H1 (cell line): Measurements from ENCODE around the gene FBXW2. TPM values are rescaled to one million over a fixed set of nuclear protein-coding genes. Genes with fewer than 3 reads are reported as not detected.

Experiments
- BCL11A ChIP-seq, 2 experiments: IDR thresholded peaks; one replicate each; pipeline ENCODE4 v1.6.1; 2011; ENCODE audit warnings: low read depth in 2 of 2, low read length in 2 of 2, mild to moderate bottlenecking in 2 of 2
- NANOG ChIP-seq: IDR thresholded peaks from 2 replicates; pipeline ENCODE4 v1.6.1; 2011; ENCODE audit warnings: low read length, low read depth, mild to moderate bottlenecking, inconsistent platforms; ENCODE audit not compliant: insufficient read depth, poor library complexity, severe bottlenecking
- PHF8 ChIP-seq: fragments of 200-600 bp; sonication (generic); conservative IDR thresholded peaks from 2 replicates; pipeline ENCODE4 v1.7.1; 2012; ENCODE audit warnings: low read depth, mild to moderate bottlenecking, inconsistent platforms, low read length, moderate library complexity
- POU5F1 ChIP-seq: IDR thresholded peaks from 2 replicates; pipeline ENCODE4 v1.6.1; 2011; ENCODE audit warnings: low read depth, mild to moderate bottlenecking, low read length, moderate library complexity
- TCF12 ChIP-seq: IDR thresholded peaks from 2 replicates; pipeline ENCODE4 v1.6.1; 2011; ENCODE audit warnings: low read depth, mild to moderate bottlenecking, low read length
- YY1 ChIP-seq: IDR thresholded peaks from 2 replicates; pipeline ENCODE4 v1.6.1; 2011; ENCODE audit warnings: low read depth, mild to moderate bottlenecking, low read length
- polyA plus RNA-seq, 7 experiments: library from polyadenylated mRNA; depleted of rRNA in 3 of 7; stranded (reverse) in 5 of 7; unstranded in 2 of 7; fragments of >200 nt in 5 of 7; fragments of 200-250 nt in 2 of 7; gene quantifications; 1 replicate in 5 of 7; 2 replicates in 1 of 7; 4 replicates in 1 of 7; pipeline versions ENCODE4 v1.2.1 to v1.2.3, GENCODE V29; 2011 to 2013; ENCODE audit warnings: missing spikeins in 2 of 7, mixed read lengths in 2 of 7
- total RNA-seq: library from RNA; stranded (reverse); fragmentation: NEBNext Ultra II Directional; extraction: Animal tissue kit (Norgen Biotek cat#: 25700); gene quantifications from 2 replicates; pipeline ENCODE4 v1.2.1, GENCODE V29; 2021

Gene FBXW2
- total and polyA plus RNA-seq, 2 of the 8 experiments (the other 6 are each of a cell fraction or from before 2014, with no cell fraction given) = 19.2 to 65.3 TPM

GRCh38 chr9:120741191-120741590 lies 52.0 kb downstream of the FBXW2 start (continued):
- no peak for TF ChIP-seq PHF8
- TF ChIP-seq POU5F1 = no peak
- no peak for TF ChIP-seq NANOG
- TF ChIP-seq YY1 = no peak
- no peak for TF ChIP-seq BCL11A (IDR thresholded peaks at IDR 0.05; ENCODE audit: low read depth in 2 of 2, low read length in 2 of 2)
- no peak for TF ChIP-seq TCF12
- TF ChIP-seq, all 59 proteins: peak for 0
